ENCODE data around the gene HSPB6. TPM values are rescaled to one million over a fixed set of nuclear protein-coding genes. Genes with fewer than 3 reads are reported as not detected.

Gene HSPB6
- polyA plus RNA-seq, 2 of the 4 experiments (the other 2 are of a cell fraction): 0.16 to 0.26 TPM

GRCh38 chr19:35768082-35768421 is 11.2 kb upstream of the HSPB6 start:
- Histone ChIP-seq H3K4me3 (no peak overlapping the region), H3K9me3 (no peaks in the 10 kb centered on the region), H3K4me1 (peaks cover 10% of the 10 kb centered on the region), H3K4me2 (no peak overlapping the region), H3K27ac (no peak overlapping the region)
- peak in 1 of 2 experiments; percentile 2; a peak in 1 of 6 replicates for ATAC-seq
- WGBS (ENCODE audit: missing lambda C conversion rate): 93% methylated on average over 15 of the region's 15 CpGs
- no peak for DNase-seq (ENCODE audit: low read depth in 1 of 2, low spot score in 1 of 2)
- POLR2A ChIA-PET: no interaction called here
- CTCF ChIA-PET: interaction anchor here (1.5 to 2.2 kb wide), 5 partner anchors 23 to 212 kb away, joined by 3 to 6 read pairs (median 6); partner anchors contain the start of genes PSENEN and U2AF1L4
- no peak for TF ChIP-seq RNF2 (IDR thresholded peaks at IDR 0.05; ENCODE audit: borderline replicate concordance, low read depth)
- peak; percentile 94 for TF ChIP-seq MAFK (IDR thresholded peaks at IDR 0.05; ENCODE audit: partially characterized antibody)
- no peak for FAIRE-seq

- ATAC-seq (peak; percentile 5 to 14; a peak in 4 of 6 replicates), DNase-seq (ENCODE audit: low read depth in 1 of 2, low spot score in 1 of 2) (no peak), FAIRE-seq (no peak)
- TF ChIP-seq MAX (IDR thresholded peaks at IDR 0.05) (no peak), ESRRA (IDR thresholded peaks at IDR 0.05; ENCODE audit: borderline replicate concordance, low read length) (no peak), NFE2L2 (conservative IDR thresholded peaks at IDR 0.05; ENCODE audit: low read length) (0 out of 2 replicates have a peak, but pooled peaks have one; percentile 5), ELK1 (IDR thresholded peaks at IDR 0.05; ENCODE audit: low read depth, low read length) (no peak)
- H3K4me1 ChIP-seq: peaks cover 7% of the 10 kb centered on the region; the same call in 2 of the 3 replicates
- no peak overlapping the region for H3K4me3 ChIP-seq
- H3K4me2 ChIP-seq: no peak overlapping the region
- ChIA-PET CTCF (interaction anchor here (0.8 to 2.0 kb wide), 8 partner anchors 22 to 212 kb away, joined by 3 to 7 read pairs (median 5); partner anchors contain the start of genes PSENEN and U2AF1L4), POLR2A (no interaction called here)
- H3K9me3 ChIP-seq: no peaks in the 10 kb centered on the region
- no peak overlapping the region for H3K27ac ChIP-seq
- 89% methylated on average over 28 of the region's 34 CpGs for WGBS (ENCODE audit: missing lambda C conversion rate)
Measured at GRCh38 chr19:35767288-35768081, 10.7 kb upstream of the HSPB6 start.

GRCh38 chr19:35766571-35767104 is 9.8 kb upstream of the HSPB6 start:
- POLR2A ChIA-PET: no interaction called here
- no peak for FAIRE-seq
- no peaks in the 10 kb centered on the region for H3K9me3 ChIP-seq
- no peak overlapping the region for H3K4me2 ChIP-seq
- no peak for TF ChIP-seq RNF2 (IDR thresholded peaks at IDR 0.05; ENCODE audit: borderline replicate concordance, low read depth)
- no peak for TF ChIP-seq RCOR1 (IDR thresholded peaks at IDR 0.05; ENCODE audit: low read depth, low read length)
- TF ChIP-seq KDM1A (IDR thresholded peaks at IDR 0.05; ENCODE audit: low read depth): no peak
- TF ChIP-seq RAD21 (conservative IDR thresholded peaks at IDR 0.05 in 1 of 2, IDR thresholded peaks at IDR 0.05 in 1 of 2): no peak
- no peak for TF ChIP-seq HOXB5 (CRISPR knock-in tag; IDR thresholded peaks at IDR 0.05)
- TF ChIP-seq JUN (IDR thresholded peaks at IDR 0.05): no peak
- no peak for TF ChIP-seq BHLHE40 (IDR thresholded peaks at IDR 0.05; ENCODE audit: low read depth, low read length)
- TF ChIP-seq JUNB (IDR thresholded peaks at IDR 0.05): no peak
- TF ChIP-seq HMGXB4 (CRISPR knock-in tag; IDR thresholded peaks at IDR 0.05; ENCODE audit: borderline replicate concordance): no peak
- no peak for TF ChIP-seq ZSCAN20 (CRISPR knock-in tag; IDR thresholded peaks at IDR 0.05)
- TF ChIP-seq RFX5 (IDR thresholded peaks at IDR 0.05): no peak
- TF ChIP-seq CHD4 (IDR thresholded peaks at IDR 0.05; ENCODE audit: borderline replicate concordance): no peak
- no peak for TF ChIP-seq MYC (IDR thresholded peaks at IDR 0.05; ENCODE audit: borderline replicate concordance, low read length)
- no peak for TF ChIP-seq EHMT2 (IDR thresholded peaks at IDR 0.05; ENCODE audit: low read depth)
- no peak for TF ChIP-seq RARB (CRISPR knock-in tag; IDR thresholded peaks at IDR 0.05)
- no peak for TF ChIP-seq HES2 (IDR thresholded peaks at IDR 0.05)
- no peak for TF ChIP-seq PHF8 (IDR thresholded peaks at IDR 0.05; ENCODE audit: borderline replicate concordance, low read depth)
- no peak for TF ChIP-seq ATOH8 (CRISPR knock-in tag; IDR thresholded peaks at IDR 0.05; ENCODE audit: low read depth)
- TF ChIP-seq NFE2L2 (conservative IDR thresholded peaks at IDR 0.05; ENCODE audit: low read length): no peak
- no peak for DNase-seq (ENCODE audit: low read depth in 1 of 2, low spot score in 1 of 2)
- peak; percentile 33 to 40; a peak in 4 of 6 replicates for ATAC-seq
- no peak overlapping the region for H3K27ac ChIP-seq
- peaks cover 7% of the 10 kb centered on the region; the same call in 2 of the 3 replicates for H3K4me1 ChIP-seq
- WGBS (ENCODE audit: missing lambda C conversion rate): 89% methylated on average over 11 of the region's 11 CpGs
- CTCF ChIA-PET: interaction anchor here (0.6 to 1.9 kb wide), 8 partner anchors 10 to 211 kb away, joined by 3 to 7 read pairs (median 4); partner anchors contain the start of genes PSENEN and U2AF1L4
- no peak overlapping the region for H3K4me3 ChIP-seq

Data from A549 (cell line).